GM13976 (cell line): ENCODE measurements around the gene TF.

Experiments
- DNase-seq: peaks from one replicate; pipeline ENCODE4 v3.0.0; 2012; ENCODE audit warnings: low spot score
- in situ Hi-C: fragments of 300-500 bp; cut with MboI; formaldehyde crosslinking; loops from one replicate; pipeline ENCODE4 v1.12.0; 2022; ENCODE audit warnings: low sequenced_read_pairs, mixed read lengths, inconsistent platforms; ENCODE audit not compliant: unreplicated experiment
- TF ChIP-seq, protein P1 (sequence below): IDR thresholded peaks from 2 replicates; pipeline ENCODE4 v1.5.1; 2012; ENCODE audit warnings: borderline replicate concordance, mild to moderate bottlenecking; ENCODE audit not compliant: insufficient read depth; ENCODE audit errors: extremely low read depth, missing control alignments, control extremely low read depth

The TF gene

DNA sequence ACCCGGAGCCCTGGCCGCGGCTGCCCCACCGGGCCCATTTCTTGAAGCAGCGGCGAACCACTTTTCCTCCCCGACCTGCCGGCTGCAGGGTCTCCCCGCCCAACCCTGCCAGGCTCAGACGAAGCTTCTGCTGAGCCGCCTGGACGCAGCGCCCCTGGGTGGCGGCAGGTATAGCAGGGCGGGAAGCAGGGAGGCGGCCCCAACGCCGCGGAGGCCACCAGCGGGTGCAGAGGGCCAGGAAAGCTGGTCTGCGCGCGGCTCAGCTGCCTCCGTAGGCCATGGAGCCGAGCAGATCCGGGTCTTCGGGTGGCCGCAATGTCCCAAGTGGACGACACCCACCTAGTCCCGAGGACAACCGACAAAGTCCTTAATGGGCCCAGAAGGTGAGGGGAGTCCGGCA lies 37.6 kb downstream of the TF start:
- TF ChIP-seq, protein P1, sequence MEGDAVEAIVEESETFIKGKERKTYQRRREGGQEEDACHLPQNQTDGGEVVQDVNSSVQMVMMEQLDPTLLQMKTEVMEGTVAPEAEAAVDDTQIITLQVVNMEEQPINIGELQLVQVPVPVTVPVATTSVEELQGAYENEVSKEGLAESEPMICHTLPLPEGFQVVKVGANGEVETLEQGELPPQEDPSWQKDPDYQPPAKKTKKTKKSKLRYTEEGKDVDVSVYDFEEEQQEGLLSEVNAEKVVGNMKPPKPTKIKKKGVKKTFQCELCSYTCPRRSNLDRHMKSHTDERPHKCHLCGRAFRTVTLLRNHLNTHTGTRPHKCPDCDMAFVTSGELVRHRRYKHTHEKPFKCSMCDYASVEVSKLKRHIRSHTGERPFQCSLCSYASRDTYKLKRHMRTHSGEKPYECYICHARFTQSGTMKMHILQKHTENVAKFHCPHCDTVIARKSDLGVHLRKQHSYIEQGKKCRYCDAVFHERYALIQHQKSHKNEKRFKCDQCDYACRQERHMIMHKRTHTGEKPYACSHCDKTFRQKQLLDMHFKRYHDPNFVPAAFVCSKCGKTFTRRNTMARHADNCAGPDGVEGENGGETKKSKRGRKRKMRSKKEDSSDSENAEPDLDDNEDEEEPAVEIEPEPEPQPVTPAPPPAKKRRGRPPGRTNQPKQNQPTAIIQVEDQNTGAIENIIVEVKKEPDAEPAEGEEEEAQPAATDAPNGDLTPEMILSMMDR = no peak
- in situ Hi-C loops = no loop called here
- no peak for DNase-seq

DNA sequence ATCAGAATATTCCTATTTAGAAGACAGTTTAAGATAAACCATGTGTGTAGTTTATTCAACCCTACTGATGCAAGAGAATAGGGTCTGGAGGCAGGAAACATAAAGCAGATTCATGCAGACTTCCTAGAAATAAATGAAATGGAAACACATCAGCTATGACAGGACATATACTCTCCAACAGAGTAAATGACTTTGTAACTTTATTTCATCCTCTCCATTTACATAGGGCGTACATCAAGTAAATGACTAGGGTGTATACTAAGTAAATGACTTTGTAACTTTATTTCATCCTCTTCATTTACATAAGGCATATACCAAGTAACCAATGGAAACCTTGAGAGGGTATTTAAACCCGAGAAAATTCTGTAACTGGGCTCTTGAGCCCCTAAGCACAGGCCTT lies 41.8 kb downstream of the TF start:
- TF ChIP-seq, protein P1 = no peak
- DNase-seq = no peak
- in situ Hi-C loops = no loop called here

DNA sequence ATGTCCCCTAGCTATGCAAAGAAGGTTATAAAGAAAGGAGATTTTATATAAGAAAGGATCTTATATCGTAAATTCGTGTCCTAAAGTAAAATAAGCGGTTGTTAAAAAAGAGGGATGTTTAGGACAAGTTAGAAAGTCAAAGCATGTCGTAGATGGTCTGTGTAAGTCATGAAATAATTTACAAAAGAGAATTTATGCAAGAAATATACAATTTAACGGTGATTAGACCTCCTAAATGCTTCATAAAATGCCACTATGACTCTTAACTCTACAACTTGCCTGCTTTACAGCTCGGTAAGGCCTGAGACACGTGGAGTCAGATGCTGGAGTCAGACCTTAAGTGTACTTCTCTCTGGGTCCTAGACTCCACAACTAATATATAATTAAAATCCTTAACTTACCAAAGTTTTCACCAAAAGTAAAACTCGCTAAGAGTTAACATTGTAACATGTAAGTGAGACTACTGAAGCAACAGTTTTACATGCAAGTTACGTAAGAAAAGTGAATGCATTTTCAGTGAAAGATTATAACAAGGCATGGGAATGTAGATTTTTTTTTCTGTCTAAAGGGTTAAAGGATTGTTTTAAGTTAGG lies 46.1 kb downstream of the TF start:
- DNase-seq = no peak
- TF ChIP-seq, protein P1 = no peak
- in situ Hi-C loops = no loop called here

DNA sequence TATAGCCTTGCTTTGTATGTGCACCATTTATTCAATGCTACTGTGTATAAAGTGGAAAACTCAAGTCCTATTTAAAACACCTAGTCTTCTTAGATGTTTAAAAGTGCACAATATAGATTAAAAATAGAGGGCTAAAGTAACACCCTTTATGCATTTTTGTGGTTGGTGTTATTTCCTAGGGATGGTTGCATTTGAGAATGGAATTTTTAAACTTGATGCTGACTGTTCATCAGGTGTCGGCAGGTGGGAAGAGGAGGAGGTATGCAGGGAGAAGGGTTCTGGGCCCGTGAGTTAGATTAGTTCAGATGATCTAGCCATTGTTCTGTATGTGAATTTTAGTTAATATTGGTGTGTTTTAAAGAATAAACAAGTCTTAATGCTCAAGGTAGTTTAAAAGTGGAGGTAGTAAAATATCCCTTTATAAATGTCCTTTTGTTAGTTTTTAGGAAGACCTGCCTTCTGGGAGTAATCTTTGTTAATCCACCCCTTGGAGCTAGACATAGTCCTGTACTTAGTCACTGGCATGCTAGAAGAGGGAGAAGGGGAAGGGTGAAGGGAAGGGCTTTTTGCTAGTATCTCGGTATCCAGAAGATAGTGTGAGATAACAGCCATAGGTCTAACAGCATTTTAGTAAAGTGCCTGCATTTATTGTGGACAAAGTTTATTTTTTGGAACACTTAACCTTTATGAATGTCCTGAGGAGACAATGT lies 51.4 kb downstream of the TF start:
- TF ChIP-seq, protein P1 = no peak
- in situ Hi-C loops = no loop called here
- DNase-seq = no peak

DNA sequence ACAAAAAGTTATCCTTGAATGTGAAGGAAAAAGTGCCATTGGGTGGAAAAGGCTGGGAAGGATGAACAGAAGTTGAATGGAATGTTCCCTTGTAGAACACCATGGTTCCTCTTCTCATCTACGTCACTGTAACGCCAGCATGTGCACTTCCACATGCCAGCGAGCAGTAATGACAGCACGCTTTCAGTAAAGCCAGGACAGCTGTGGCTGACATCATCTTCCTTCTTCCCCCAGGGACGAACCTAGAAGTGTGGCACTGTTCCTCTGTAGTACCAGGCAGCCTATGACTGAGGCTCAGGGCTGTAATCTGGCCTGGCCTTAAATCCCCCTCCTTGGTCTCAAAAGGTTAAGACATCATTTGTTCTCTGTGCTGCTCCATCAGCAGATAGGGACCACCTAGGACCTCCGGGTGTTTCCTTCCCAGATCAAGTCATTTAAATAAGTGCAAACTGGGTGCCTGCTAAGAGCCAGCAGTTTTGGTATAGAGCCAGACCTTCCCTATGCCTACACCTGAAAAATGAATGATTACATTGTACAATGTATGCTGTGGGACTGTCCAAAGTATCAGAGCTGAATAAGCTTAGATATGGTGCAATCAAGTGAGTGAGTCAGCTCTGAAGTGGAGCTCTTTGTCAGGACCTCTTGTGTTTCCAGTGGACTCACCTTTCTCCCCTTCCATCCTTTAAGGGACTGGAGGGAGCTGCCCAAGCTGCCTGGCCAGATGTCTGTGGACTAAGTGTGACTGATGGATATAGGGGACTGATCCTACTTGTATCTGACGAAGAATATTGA lies 53.8 kb downstream of the TF start:
- TF ChIP-seq, protein P1 = no peak
- DNase-seq = no peak
- in situ Hi-C loops = no loop called here

DNA sequence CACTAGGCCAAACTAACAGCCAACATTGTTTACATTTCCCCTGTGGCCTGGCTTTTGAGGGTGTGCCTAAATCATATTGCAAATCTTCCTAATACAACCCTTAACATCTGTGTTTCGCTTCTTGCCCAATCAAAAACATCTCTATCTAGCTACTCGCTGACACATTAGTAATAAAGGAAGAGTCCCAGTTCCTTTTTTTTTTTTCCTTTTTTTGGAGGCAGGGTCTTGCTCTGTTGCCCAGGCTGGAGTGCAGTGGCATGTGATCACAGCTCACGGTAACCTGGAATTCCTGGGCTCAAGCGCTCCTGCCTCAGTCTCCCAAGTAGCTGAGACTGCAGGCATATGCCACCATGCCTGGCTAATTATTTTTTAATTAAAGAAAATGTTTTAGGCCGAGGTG lies 57.3 kb downstream of the TF start:
- no peak for DNase-seq
- in situ Hi-C loops = no loop called here
- TF ChIP-seq, protein P1 = no peak
